PC-9 (cell line): ENCODE results near the gene LENG9. TPM values are rescaled to one million over a fixed set of nuclear protein-coding genes. Genes with fewer than 3 reads are reported as not detected.

Source experiments
- BruUV-seq: library from RNA; stranded (reverse); fragments of 400-500 nt; replicated peaks from 2 replicates; lab custom pipeline; 2021; lab: Mats Ljungman, UMichigan
- CTCF ChIA-PET: fragments of 300-600 bp; sonication (Branson Sonifier 250); formaldehyde crosslinking; loops from one replicate; lab custom pipeline; 2022; ENCODE audit warnings: antibody characterized with exemption; lab: Charles Lee
- POLR2A ChIA-PET: fragments of 300-600 bp; sonication (Branson Sonifier 250); formaldehyde crosslinking; loops from one replicate; lab custom pipeline; 2022; ENCODE audit warnings: antibody characterized with exemption; ENCODE audit not compliant: unreplicated experiment; lab: Charles Lee
- DNase-seq, 2 experiments: peaks; one replicate each; pipeline versions ENCODE4 v3.0.0 to v3.0.0-alpha.2; 2015 to 2022; ENCODE audit warnings: mixed read lengths in 1 of 2
- H2AFZ ChIP-seq: fragments of 200-600 bp; sonication (generic); 2 replicates; pipeline ENCODE4 v1.8.1; 2017; ENCODE audit warnings: antibody characterized with exemption
- H3F3A ChIP-seq: fragments of 200-600 bp; sonication (generic); 2 replicates; pipeline ENCODE4 v1.8.1; 2017; ENCODE audit warnings: antibody characterized with exemption, mild to moderate bottlenecking, low read depth; ENCODE audit not compliant: insufficient read depth
- H3K27ac ChIP-seq: fragments of 200-600 bp; sonication (generic); 2 replicates; pipeline ENCODE4 v1.6.1; 2016; ENCODE audit warnings: mixed run types
- H3K27me3 ChIP-seq: fragments of 200-600 bp; sonication (generic); 2 replicates; pipeline ENCODE4 v1.6.1; 2016; ENCODE audit warnings: low read depth, mixed run types; ENCODE audit not compliant: insufficient read depth
- H3K36me3 ChIP-seq: fragments of 200-600 bp; sonication (generic); 2 replicates; pipeline ENCODE4 v1.6.1; 2016; ENCODE audit warnings: low read depth, mixed run types
- H3K4me1 ChIP-seq: fragments of 200-600 bp; sonication (generic); replicated peaks from 2 replicates; pipeline ENCODE4 v1.6.1; 2016; ENCODE audit warnings: mixed run types; ENCODE audit not compliant: insufficient read depth
- H3K4me2 ChIP-seq: fragments of 200-600 bp; sonication (generic); 2 replicates; pipeline ENCODE4 v1.6.1; 2017; ENCODE audit warnings: mixed run types
- H3K4me3 ChIP-seq: fragments of 200-600 bp; sonication (generic); 2 replicates; pipeline ENCODE4 v1.6.1; 2016; ENCODE audit warnings: mixed run types
- H3K79me2 ChIP-seq: fragments of 200-600 bp; sonication (generic); 2 replicates; pipeline ENCODE4 v1.6.1; 2017; ENCODE audit warnings: low read depth, mixed run types
- H3K9me2 ChIP-seq: fragments of 200-600 bp; sonication (generic); 2 replicates; pipeline ENCODE4 v1.8.1; 2017; ENCODE audit warnings: mild to moderate bottlenecking; ENCODE audit not compliant: insufficient read depth
- H3K9me3 ChIP-seq: fragments of 200-600 bp; sonication (generic); 2 replicates; pipeline ENCODE4 v1.8.1; 2016; ENCODE audit warnings: low read depth; ENCODE audit not compliant: insufficient read depth
- H4K20me1 ChIP-seq: fragments of 200-600 bp; sonication (generic); 2 replicates; pipeline ENCODE4 v1.8.1; 2017; ENCODE audit not compliant: insufficient read depth
- EZH2 ChIP-seq: fragments of 200-600 bp; sonication (generic); IDR thresholded peaks from 2 replicates; pipeline ENCODE4 v1.8.0; 2017; ENCODE audit warnings: antibody characterized with exemption, low read depth
- intact Hi-C: fragments of 100-400 bp; cut with micrococcal nuclease; formaldehyde crosslinking; loops from one replicate; pipeline ENCODE4 v1.10.0; 2022; ENCODE audit not compliant: unreplicated experiment
- total RNA-seq: library from RNA; stranded (reverse); gene quantifications from 2 replicates; pipeline ENCODE4 v1.2.3, GENCODE V29; 2021
- TF ChIP-seq, protein P1 (sequence below): fragments of 200-600 bp; sonication (generic); conservative IDR thresholded peaks from 2 replicates; pipeline ENCODE4 v1.6.1; 2017; ENCODE audit warnings: mixed run types, antibody characterized with exemption, mild to moderate bottlenecking, moderate library complexity

LENG9 gene
- total RNA-seq, 1 experiment from 2014 or later = 7.0 TPM

DNA sequence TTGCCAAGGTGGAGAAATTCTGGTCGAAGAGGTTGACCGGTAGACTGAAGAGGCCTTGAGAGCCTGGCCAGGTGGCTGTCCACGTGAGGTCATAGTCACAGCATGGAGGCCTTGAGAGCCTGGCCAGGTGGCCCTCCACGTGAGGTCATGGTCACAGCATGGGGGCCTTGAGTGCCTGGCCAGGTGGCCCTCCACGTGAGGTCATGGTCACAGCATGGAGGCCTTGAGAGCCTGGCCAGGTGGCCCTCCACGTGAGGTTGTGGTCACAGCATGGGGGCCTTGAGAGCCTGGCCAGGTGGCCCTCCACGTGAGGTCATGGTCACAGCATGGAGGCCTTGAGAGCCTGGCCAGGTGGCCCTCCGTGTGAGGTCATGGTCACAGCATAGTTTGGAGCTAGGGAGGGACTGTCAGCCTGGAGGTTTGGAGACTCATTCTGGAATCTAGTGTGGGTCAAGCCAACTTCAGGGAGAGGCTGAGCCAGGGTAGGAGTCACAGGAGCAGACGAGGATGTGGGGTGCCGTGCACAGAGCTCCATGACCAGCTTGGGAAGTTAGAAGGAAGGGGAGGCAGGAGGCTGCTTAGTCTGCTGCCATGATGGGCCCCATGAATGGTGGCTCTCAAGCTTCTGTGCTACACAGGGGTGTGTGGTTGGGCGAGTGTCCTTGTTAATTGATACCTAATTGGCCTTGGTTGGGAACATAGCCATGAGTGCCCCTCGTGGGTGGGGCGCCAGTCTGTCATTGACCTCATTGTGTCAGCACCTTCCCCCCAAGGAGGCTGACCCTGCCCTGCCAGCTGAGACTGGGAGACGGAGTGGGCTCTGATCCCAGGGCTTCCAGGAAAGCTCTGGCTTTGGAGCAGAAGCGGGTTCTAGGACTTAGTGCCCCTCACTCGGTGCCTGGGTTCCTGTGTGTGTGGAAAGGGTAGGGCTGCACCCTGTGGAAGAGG, 4.0 kb downstream of the LENG9 start:
- POLR2A ChIA-PET = no interaction called here
- Histone ChIP-seq H4K20me1 (peaks cover 52% of the 10 kb centered on the region), H3K4me1 (peaks cover 18% of the 10 kb centered on the region), H3K36me3 (peaks cover 29% of the 10 kb centered on the region; the same call in 1 of the 2 replicates), H2AFZ (no peak overlapping the region), H3K27me3 (no peaks in the 10 kb centered on the region), H3F3A (peaks cover 39% of the 10 kb centered on the region; the same call in 1 of the 2 replicates), H3K4me2 (no peak overlapping the region), H3K9me3 (no peaks in the 10 kb centered on the region), H3K4me3 (no peak overlapping the region), H3K9me2 (no peaks in the 10 kb centered on the region), H3K27ac (no peak overlapping the region), H3K79me2 (peaks cover 54% of the 10 kb centered on the region)
- DNase-seq = no peak
- intact Hi-C loops = loop anchor here (5.0 to 10.0 kb wide), 4 partner anchors 295 to 1015 kb away; partner anchors contain the start of genes MYADM, RDH13 and ZNF628
- CTCF ChIA-PET = no interaction called here
- no peak for TF ChIP-seq EZH2
- TF ChIP-seq, protein P1, sequence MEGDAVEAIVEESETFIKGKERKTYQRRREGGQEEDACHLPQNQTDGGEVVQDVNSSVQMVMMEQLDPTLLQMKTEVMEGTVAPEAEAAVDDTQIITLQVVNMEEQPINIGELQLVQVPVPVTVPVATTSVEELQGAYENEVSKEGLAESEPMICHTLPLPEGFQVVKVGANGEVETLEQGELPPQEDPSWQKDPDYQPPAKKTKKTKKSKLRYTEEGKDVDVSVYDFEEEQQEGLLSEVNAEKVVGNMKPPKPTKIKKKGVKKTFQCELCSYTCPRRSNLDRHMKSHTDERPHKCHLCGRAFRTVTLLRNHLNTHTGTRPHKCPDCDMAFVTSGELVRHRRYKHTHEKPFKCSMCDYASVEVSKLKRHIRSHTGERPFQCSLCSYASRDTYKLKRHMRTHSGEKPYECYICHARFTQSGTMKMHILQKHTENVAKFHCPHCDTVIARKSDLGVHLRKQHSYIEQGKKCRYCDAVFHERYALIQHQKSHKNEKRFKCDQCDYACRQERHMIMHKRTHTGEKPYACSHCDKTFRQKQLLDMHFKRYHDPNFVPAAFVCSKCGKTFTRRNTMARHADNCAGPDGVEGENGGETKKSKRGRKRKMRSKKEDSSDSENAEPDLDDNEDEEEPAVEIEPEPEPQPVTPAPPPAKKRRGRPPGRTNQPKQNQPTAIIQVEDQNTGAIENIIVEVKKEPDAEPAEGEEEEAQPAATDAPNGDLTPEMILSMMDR = no peak
- no TSS peak for BruUV-seq

DNA sequence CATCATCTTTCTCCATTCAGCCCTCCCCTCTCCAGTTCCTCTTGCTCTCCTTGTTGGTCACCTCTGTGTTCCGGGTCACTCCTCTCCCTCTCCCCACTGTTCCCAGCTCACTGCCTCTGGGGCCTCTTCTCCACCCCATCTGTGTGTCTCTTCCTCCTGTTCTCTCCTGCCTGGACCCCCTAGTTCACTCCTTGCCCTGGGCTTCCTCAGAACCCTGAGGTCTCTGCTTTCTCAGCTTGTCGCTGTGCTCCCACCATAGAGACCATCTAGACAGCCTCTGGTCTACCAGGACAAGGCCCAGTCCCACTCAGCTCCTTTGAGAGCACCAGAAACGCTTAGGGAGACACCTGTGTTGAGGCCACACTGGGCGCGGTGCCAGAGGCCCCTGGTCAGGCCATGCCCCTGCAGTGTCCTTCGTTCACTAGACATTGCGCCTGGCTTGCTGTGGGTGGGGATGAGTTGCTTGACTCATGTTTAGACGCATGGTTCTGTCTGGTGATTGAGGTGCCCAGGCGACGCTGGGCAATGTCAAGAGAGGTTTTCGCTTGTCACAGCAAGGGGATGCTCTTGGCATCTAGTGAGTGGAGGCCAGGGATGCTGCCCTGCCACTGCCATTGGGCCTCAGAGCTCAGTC, 4.8 kb downstream of the LENG9 start:
- no peaks in the 10 kb centered on the region for H3K27me3 ChIP-seq
- no peak overlapping the region for H3K27ac ChIP-seq
- no peak overlapping the region for H3K4me3 ChIP-seq
- H3K4me2 ChIP-seq = no peak overlapping the region
- no peaks in the 10 kb centered on the region for H3K9me2 ChIP-seq
- no peaks in the 10 kb centered on the region for H3K9me3 ChIP-seq
- intact Hi-C loops = no loop called here
- TF ChIP-seq EZH2 = no peak
- TF ChIP-seq, protein P1 = no peak
- BruUV-seq = no TSS peak
- no peak for DNase-seq
- H2AFZ ChIP-seq = no peak overlapping the region
- peaks cover 36% of the 10 kb centered on the region; the same call in 1 of the 2 replicates for H3F3A ChIP-seq
- H4K20me1 ChIP-seq = peaks cover 60% of the 10 kb centered on the region
- peaks cover 34% of the 10 kb centered on the region for H3K36me3 ChIP-seq
- POLR2A ChIA-PET = no interaction called here
- CTCF ChIA-PET = no interaction called here
- H3K79me2 ChIP-seq = peaks cover 62% of the 10 kb centered on the region
- H3K4me1 ChIP-seq = peaks cover 18% of the 10 kb centered on the region

DNA sequence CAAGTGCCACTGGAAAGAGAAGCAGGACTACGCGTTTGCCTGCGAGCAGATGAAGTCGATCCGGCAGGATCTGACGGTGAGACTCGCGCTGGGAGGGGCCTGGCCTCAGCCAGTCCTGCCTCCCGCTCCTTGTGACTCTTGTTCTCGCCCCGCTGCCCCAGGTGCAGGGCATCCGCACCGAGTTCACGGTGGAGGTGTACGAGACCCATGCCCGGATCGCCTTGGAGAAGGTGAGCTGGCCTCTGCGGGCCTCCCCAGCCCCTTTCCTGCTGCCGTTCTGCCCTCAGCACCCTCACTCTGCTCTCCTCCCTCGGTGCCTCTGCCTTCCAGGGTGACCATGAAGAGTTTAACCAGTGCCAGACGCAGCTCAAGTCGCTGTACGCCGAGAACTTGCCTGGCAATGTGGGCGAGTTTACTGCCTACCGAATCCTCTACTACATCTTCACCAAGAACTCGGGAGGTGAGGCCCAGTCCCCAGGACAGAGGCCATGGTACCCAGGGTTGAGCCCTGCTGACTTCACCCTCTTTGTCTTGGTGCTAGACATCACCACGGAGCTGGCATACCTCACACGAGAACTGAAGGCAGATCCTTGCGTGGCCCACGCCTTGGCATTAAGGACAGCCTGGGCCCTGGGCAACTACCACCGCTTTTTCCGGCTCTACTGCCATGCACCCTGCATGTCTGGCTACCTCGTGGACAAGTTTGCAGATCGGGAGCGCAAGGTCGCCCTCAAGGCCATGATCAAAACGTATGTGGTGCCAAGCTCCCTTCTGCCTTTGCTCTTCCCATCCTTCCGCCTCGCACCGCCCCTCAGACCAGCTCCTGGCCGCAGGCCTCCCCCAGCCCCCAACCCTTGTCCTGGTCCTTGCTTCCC, 5.6 kb downstream of the LENG9 start:
- Histone ChIP-seq H3F3A (peaks cover 35% of the 10 kb centered on the region; the same call in 1 of the 2 replicates), H3K27ac (no peak overlapping the region), H3K4me2 (no peak overlapping the region), H2AFZ (no peak overlapping the region), H3K9me3 (no peaks in the 10 kb centered on the region), H3K9me2 (no peaks in the 10 kb centered on the region), H3K79me2 (peaks cover 70% of the 10 kb centered on the region), H3K27me3 (no peaks in the 10 kb centered on the region), H4K20me1 (peaks cover 68% of the 10 kb centered on the region), H3K4me3 (no peak overlapping the region), H3K36me3 (peaks cover 42% of the 10 kb centered on the region), H3K4me1 (peaks cover 18% of the 10 kb centered on the region)
- intact Hi-C loops = no loop called here
- no peak for DNase-seq
- ChIA-PET POLR2A (no interaction called here), CTCF (no interaction called here)
- BruUV-seq = no TSS peak
- no peak for TF ChIP-seq EZH2
- TF ChIP-seq, protein P1 = no peak
